Measurements from ENCODE around the gene SAC3D1.

The SAC3D1 gene

GRCh38 chr11:65078786-65079342 lies 37.9 kb downstream of the SAC3D1 start:
- Histone ChIP-seq H3K4me3 (replicated peaks; ENCODE audit: low read depth, low read length) (peak overlapping the region; percentile 20), H3K36me3 (ENCODE audit: control insufficient read depth, insufficient read depth, low read length) (peaks cover 17% of the 10 kb centered on the region), H3K27me3 (replicated peaks; ENCODE audit: control insufficient read depth, insufficient read depth, low read length) (no peaks in the 10 kb centered on the region)
- no peak for DNase-seq (ENCODE audit: extremely low read depth, insufficient read length)
- no peak for TF ChIP-seq CTCF (IDR thresholded peaks at IDR 0.05; ENCODE audit: insufficient read depth, low read length, poor library complexity, severe bottlenecking)

GRCh38 chr11:65083134-65083833 lies 42.3 kb downstream of the SAC3D1 start:
- no peak for TF ChIP-seq CTCF (IDR thresholded peaks at IDR 0.05; ENCODE audit: insufficient read depth, low read length, poor library complexity, severe bottlenecking)
- peaks cover 25% of the 10 kb centered on the region for H3K36me3 ChIP-seq (ENCODE audit: control insufficient read depth, insufficient read depth, low read length)
- H3K27me3 ChIP-seq (replicated peaks; ENCODE audit: control insufficient read depth, insufficient read depth, low read length), result no peaks in the 10 kb centered on the region
- peak overlapping the region; percentile 73 for H3K4me3 ChIP-seq (replicated peaks; ENCODE audit: low read depth, low read length)
- no peak for DNase-seq (ENCODE audit: extremely low read depth, insufficient read length)

- Histone ChIP-seq H3K4me3 (replicated peaks; ENCODE audit: low read depth, low read length) (peak within 1 kb of the TSS; percentile 73), H3K36me3 (ENCODE audit: control insufficient read depth, insufficient read depth, low read length) (peaks cover 24% of the 10 kb centered on the region), H3K27me3 (replicated peaks; ENCODE audit: control insufficient read depth, insufficient read depth, low read length) (no peaks in the 10 kb centered on the region)
- DNase-seq (ENCODE audit: extremely low read depth, insufficient read length), result peak; percentile 97
- no peak for TF ChIP-seq CTCF (IDR thresholded peaks at IDR 0.05; ENCODE audit: insufficient read depth, low read length, poor library complexity, severe bottlenecking)
These were observed 43.0 kb downstream of the SAC3D1 start, which contains the start of the genes CDCA5 and ZFPL1 for GRCh38 chr11:65083834-65084597. Gene CDCA5 (minus strand): TSS chr11:65084040. CDS start chr11:65083978, 62 bp downstream. Gene ZFPL1 (plus strand): TSS chr11:65084222. CDS start chr11:65084699, 477 bp downstream.

- Histone ChIP-seq H3K36me3 (ENCODE audit: control insufficient read depth, insufficient read depth, low read length) (peaks cover 29% of the 10 kb centered on the region), H3K27me3 (replicated peaks; ENCODE audit: control insufficient read depth, insufficient read depth, low read length) (no peaks in the 10 kb centered on the region), H3K4me3 (replicated peaks; ENCODE audit: low read depth, low read length) (peak overlapping the region; percentile 73)
- no peak for TF ChIP-seq CTCF (IDR thresholded peaks at IDR 0.05; ENCODE audit: insufficient read depth, low read length, poor library complexity, severe bottlenecking)
- DNase-seq (ENCODE audit: extremely low read depth, insufficient read length), result no peak
These were observed 43.8 kb downstream of the SAC3D1 start for GRCh38 chr11:65084598-65085375.

- DNase-seq (ENCODE audit: extremely low read depth, insufficient read length), result no peak
- Histone ChIP-seq H3K27me3 (replicated peaks; ENCODE audit: control insufficient read depth, insufficient read depth, low read length) (no peaks in the 10 kb centered on the region), H3K4me3 (replicated peaks; ENCODE audit: low read depth, low read length) (no peak overlapping the region), H3K36me3 (ENCODE audit: control insufficient read depth, insufficient read depth, low read length) (peaks cover 26% of the 10 kb centered on the region)
- no peak for TF ChIP-seq CTCF (IDR thresholded peaks at IDR 0.05; ENCODE audit: insufficient read depth, low read length, poor library complexity, severe bottlenecking)
These were observed 44.4 kb downstream of the SAC3D1 start for GRCh38 chr11:65085446-65085845.

All from GM06990 (cell line).